Right forelimb (tissue), 1 donor: ENCODE results near the gene KIAA0232.

ENCODE experiments used
- DNase-seq: peaks from one replicate; pipeline ENCODE4 v3.0.0-alpha.2; 2018

Gene KIAA0232, protein sequence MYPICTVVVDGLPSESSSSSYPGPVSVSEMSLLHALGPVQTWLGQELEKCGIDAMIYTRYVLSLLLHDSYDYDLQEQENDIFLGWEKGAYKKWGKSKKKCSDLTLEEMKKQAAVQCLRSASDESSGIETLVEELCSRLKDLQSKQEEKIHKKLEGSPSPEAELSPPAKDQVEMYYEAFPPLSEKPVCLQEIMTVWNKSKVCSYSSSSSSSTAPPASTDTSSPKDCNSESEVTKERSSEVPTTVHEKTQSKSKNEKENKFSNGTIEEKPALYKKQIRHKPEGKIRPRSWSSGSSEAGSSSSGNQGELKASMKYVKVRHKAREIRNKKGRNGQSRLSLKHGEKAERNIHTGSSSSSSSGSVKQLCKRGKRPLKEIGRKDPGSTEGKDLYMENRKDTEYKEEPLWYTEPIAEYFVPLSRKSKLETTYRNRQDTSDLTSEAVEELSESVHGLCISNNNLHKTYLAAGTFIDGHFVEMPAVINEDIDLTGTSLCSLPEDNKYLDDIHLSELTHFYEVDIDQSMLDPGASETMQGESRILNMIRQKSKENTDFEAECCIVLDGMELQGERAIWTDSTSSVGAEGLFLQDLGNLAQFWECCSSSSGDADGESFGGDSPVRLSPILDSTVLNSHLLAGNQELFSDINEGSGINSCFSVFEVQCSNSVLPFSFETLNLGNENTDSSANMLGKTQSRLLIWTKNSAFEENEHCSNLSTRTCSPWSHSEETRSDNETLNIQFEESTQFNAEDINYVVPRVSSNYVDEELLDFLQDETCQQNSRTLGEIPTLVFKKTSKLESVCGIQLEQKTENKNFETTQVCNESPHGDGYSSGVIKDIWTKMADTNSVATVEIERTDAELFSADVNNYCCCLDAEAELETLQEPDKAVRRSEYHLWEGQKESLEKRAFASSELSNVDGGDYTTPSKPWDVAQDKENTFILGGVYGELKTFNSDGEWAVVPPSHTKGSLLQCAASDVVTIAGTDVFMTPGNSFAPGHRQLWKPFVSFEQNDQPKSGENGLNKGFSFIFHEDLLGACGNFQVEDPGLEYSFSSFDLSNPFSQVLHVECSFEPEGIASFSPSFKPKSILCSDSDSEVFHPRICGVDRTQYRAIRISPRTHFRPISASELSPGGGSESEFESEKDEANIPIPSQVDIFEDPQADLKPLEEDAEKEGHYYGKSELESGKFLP (N-terminal part only)

GRCh38 chr4:6782147-6782845 is at the start of gene KIAA0232:
Gene KIAA0232 (plus strand): TSS chr4:6782727. CDS start chr4:6824454, 41,727 bp downstream.
- DNase-seq = peak; percentile 95

- no peak for DNase-seq
These were observed 49.0 kb upstream of the KIAA0232 start for GRCh38 chr4:6733358-6734164.

DNA sequence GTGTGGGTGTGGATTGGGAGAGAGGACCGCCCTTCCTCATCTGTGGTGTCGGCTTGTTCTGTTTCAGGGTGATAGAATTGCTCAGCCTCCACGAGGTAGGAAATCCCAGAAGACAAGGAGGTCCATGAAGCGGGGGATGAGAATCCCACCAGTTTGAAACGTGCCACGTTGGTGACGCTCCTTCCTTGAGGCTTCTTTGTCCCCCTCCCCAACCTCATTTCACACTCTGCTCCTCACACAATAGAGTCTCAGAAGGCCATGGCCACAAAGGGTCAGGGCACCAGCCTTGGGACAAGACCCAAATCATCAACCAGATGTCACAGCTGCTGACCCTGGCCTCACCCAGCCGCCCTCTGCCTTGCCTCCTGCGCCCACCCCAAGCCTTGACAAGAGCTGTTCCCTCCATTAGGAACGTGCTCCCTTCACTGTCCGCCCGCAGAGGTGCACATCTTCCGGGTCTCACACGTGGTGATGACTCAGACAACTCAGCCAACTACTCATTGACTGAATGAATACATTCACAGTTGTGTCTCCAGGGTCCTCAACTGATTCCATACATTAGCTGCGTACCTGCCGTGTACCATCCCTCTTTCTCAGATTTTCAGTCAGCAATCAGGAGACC is 48.3 kb upstream of the KIAA0232 start:
- no peak for DNase-seq

DNA sequence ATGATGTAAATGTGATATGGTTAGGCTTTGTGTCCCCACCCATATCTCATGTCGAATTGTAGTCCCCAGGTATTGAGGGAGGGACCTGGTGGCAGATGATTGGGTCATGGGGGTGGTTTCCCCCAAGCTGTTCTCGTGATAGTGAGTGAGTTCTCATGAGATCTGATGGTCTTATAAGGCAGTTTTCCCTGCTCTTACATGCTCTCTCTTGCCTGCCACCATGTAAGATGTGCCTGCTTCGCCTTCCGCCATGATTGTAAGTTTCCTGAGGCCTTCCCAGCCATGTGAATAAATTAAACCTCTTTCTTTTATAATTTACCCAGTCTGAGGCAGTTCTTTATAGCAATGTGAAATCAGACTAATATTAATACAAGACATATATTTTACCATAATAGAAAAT is 42.6 kb upstream of the KIAA0232 start:
- DNase-seq = no peak

DNA sequence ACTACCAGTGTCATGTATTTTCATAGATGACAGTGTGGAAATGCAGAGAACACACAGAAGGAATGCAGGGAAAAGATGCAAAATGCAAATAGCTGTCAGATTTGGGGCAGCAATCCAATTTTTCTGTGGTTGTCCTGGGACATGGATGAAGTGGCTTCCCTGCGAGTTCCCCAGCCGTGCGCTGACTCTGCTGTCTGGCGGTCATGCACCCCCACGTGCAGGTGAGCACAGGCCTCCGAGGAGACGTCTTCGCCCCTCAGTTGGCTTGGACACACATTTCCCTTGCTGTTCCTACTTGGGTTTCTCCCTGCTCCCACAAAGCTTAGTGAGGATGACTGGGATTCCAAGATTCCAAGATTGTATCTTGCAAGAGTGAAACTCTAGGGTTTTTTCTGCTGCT is 42.2 kb upstream of the KIAA0232 start:
- no peak for DNase-seq

- DNase-seq = no peak
These were observed 40.0 kb upstream of the KIAA0232 start for GRCh38 chr4:6742507-6742906.

- DNase-seq = no peak
These were observed 39.5 kb upstream of the KIAA0232 start for GRCh38 chr4:6742989-6743388.

- DNase-seq = peak; percentile 63
These were observed 35.7 kb upstream of the KIAA0232 start for GRCh38 chr4:6746721-6747293.

GRCh38 chr4:6747294-6748051 is 35.1 kb upstream of the KIAA0232 start:
- no peak for DNase-seq

- DNase-seq = no peak
These were observed 34.2 kb upstream of the KIAA0232 start for GRCh38 chr4:6748286-6748685.

- peak; percentile 66 for DNase-seq
These were observed 33.0 kb upstream of the KIAA0232 start for GRCh38 chr4:6749340-6750171.

- no peak for DNase-seq
These were observed 32.0 kb upstream of the KIAA0232 start for GRCh38 chr4:6750286-6751221.

GRCh38 chr4:6751611-6752485 is 30.7 kb upstream of the KIAA0232 start:
- no peak for DNase-seq

DNA sequence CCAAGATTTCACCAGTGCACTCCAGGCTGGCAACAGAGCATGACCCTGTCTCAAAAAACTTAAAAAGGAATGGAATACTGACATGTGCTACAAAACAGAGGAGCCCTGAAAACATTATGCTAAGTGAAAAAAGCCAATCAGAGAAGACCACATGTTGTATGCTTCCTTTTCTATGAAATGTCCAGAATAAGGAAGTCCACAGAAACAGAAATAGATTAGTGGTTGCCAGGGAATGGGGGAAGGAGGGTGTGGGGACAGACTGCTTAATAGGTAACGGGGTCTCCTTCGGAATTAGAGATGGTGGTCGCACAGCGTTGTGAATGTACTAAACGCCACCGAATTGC is 30.1 kb upstream of the KIAA0232 start:
- DNase-seq = no peak

- no peak for DNase-seq
These were observed 29.4 kb upstream of the KIAA0232 start for GRCh38 chr4:6753103-6753560.

- peak; percentile 19 for DNase-seq
These were observed 28.6 kb upstream of the KIAA0232 start for GRCh38 chr4:6753891-6754290.
